OCI-LY3 (cell line): ENCODE results near the gene LRRC7.

ENCODE experiments used
- H2AFZ ChIP-seq: fragments of 200-600, 300-600 bp; shearing (Covaris generic); 2 replicates; pipeline ENCODE4 v1.6.0; 2014; ENCODE audit warnings: antibody characterized with exemption, low read depth, low read length
- H3K27ac ChIP-seq: fragments of 200-600, 300-600 bp; sonication (generic); 2 replicates; pipeline ENCODE4 v1.5.1; 2014; ENCODE audit warnings: mild to moderate bottlenecking, low read length, moderate library complexity, mixed read lengths
- H3K27me3 ChIP-seq: fragments of 200-600, 300-600 bp; sonication (generic); 2 replicates; pipeline ENCODE4 v1.6.1; 2014; ENCODE audit warnings: low read depth, low read length, mixed read lengths
- H3K36me3 ChIP-seq: fragments of 200-600, 300-600 bp; sonication (generic); replicated peaks from 2 replicates; pipeline ENCODE3; 2014; ENCODE audit warnings: low read depth, low read length, mixed read lengths
- H3K4me1 ChIP-seq: fragments of 300-600, 200-600 bp; sonication (generic); 2 replicates; pipeline ENCODE4 v1.6.1; 2014; ENCODE audit warnings: low read length, mixed read lengths
- H3K4me2 ChIP-seq: fragments of 200-600, 300-600 bp; sonication (generic); 2 replicates; pipeline ENCODE4 v1.6.1; 2014; ENCODE audit warnings: low read length, mixed read lengths
- H3K4me3 ChIP-seq: fragments of 300-600, 200-600 bp; sonication (generic); 2 replicates; pipeline ENCODE4 v1.5.1; 2014; ENCODE audit warnings: antibody characterized with exemption, mild to moderate bottlenecking, low read length, moderate library complexity
- H3K79me2 ChIP-seq: fragments of 300-600, 200-600 bp; shearing (Covaris generic); 2 replicates; pipeline ENCODE4 v1.6.1; 2014; ENCODE audit warnings: mild to moderate bottlenecking, low read length, mixed read lengths
- H3K9ac ChIP-seq: fragments of 300-600, 200-600 bp; shearing (Covaris generic); 2 replicates; pipeline ENCODE4 v1.6.0; 2014; ENCODE audit warnings: mild to moderate bottlenecking, low read length, moderate library complexity
- H3K9me3 ChIP-seq: fragments of 200-600, 300-600 bp; shearing (Covaris generic); 2 replicates; pipeline ENCODE4 v1.6.1; 2014; ENCODE audit warnings: low read length, mixed read lengths; ENCODE audit not compliant: insufficient read depth
- H4K20me1 ChIP-seq: fragments of 200-600, 300-600 bp; sonication (generic); 2 replicates; pipeline ENCODE4 v1.6.1; 2016; ENCODE audit warnings: low read length, mixed read lengths; ENCODE audit not compliant: insufficient read depth
- CTCF ChIP-seq: fragments of 200-600, 300-600 bp; sonication (generic); IDR thresholded peaks from 2 replicates; pipeline ENCODE4 v1.5.1; 2014; ENCODE audit warnings: antibody characterized with exemption, low read length, low read depth
- EZH2phosphoT487 ChIP-seq: fragments of 200-600 bp; shearing (Covaris generic); IDR thresholded peaks from 2 replicates; pipeline ENCODE4 v1.6.1; 2018; ENCODE audit warnings: antibody characterized with exemption, mixed run types, low read depth

Gene LRRC7

GRCh38 chr1:69523461-69523860 is 44.3 kb upstream of the LRRC7 start:
- no peaks in the 10 kb centered on the region for H4K20me1 ChIP-seq
- TF ChIP-seq CTCF, result no peak
- no peak for TF ChIP-seq EZH2phosphoT487
- H3K79me2 ChIP-seq, result no peaks in the 10 kb centered on the region
- H3K9ac ChIP-seq, result no peak overlapping the region
- no peak overlapping the region for H3K27ac ChIP-seq
- H3K4me3 ChIP-seq, result no peak overlapping the region
- no peaks in the 10 kb centered on the region for H3K36me3 ChIP-seq
- H2AFZ ChIP-seq, result no peak overlapping the region
- no peaks in the 10 kb centered on the region for H3K9me3 ChIP-seq
- no peaks in the 10 kb centered on the region for H3K4me1 ChIP-seq
- H3K27me3 ChIP-seq, result no peaks in the 10 kb centered on the region
- no peak overlapping the region for H3K4me2 ChIP-seq

- H3K4me3 ChIP-seq, result no peak overlapping the region
- TF ChIP-seq EZH2phosphoT487, result no peak
- no peak for TF ChIP-seq CTCF
- no peak overlapping the region for H3K4me2 ChIP-seq
- H3K9ac ChIP-seq, result no peak overlapping the region
- no peaks in the 10 kb centered on the region for H3K79me2 ChIP-seq
- H3K27me3 ChIP-seq, result no peaks in the 10 kb centered on the region
- H3K9me3 ChIP-seq, result no peaks in the 10 kb centered on the region
- H2AFZ ChIP-seq, result no peak overlapping the region
- no peak overlapping the region for H3K27ac ChIP-seq
- no peaks in the 10 kb centered on the region for H3K4me1 ChIP-seq
- H3K36me3 ChIP-seq, result no peaks in the 10 kb centered on the region
- H4K20me1 ChIP-seq, result no peaks in the 10 kb centered on the region
Measured at GRCh38 chr1:69524015-69524414, 43.7 kb upstream of the LRRC7 start.

- Histone ChIP-seq H3K79me2 (no peaks in the 10 kb centered on the region), H3K27me3 (no peaks in the 10 kb centered on the region), H3K36me3 (no peaks in the 10 kb centered on the region), H3K4me1 (no peaks in the 10 kb centered on the region), H3K4me2 (no peak overlapping the region), H4K20me1 (no peaks in the 10 kb centered on the region), H2AFZ (no peak overlapping the region), H3K9me3 (no peaks in the 10 kb centered on the region), H3K4me3 (no peak overlapping the region), H3K9ac (no peak overlapping the region), H3K27ac (no peak overlapping the region)
- TF ChIP-seq CTCF (no peak), EZH2phosphoT487 (no peak)
Measured at GRCh38 chr1:69527273-69527672, 40.4 kb upstream of the LRRC7 start.

- H3K4me1 ChIP-seq, result no peaks in the 10 kb centered on the region
- H3K9ac ChIP-seq, result no peak overlapping the region
- no peak overlapping the region for H3K4me2 ChIP-seq
- H3K36me3 ChIP-seq, result no peaks in the 10 kb centered on the region
- H4K20me1 ChIP-seq, result no peaks in the 10 kb centered on the region
- no peak overlapping the region for H3K4me3 ChIP-seq
- H3K9me3 ChIP-seq, result no peaks in the 10 kb centered on the region
- H3K27me3 ChIP-seq, result no peaks in the 10 kb centered on the region
- H3K79me2 ChIP-seq, result no peaks in the 10 kb centered on the region
- H2AFZ ChIP-seq, result no peak overlapping the region
- no peak for TF ChIP-seq CTCF
- TF ChIP-seq EZH2phosphoT487, result no peak
- no peak overlapping the region for H3K27ac ChIP-seq
Measured at GRCh38 chr1:69528376-69528775, 39.3 kb upstream of the LRRC7 start.
